ENCODE results near the gene ZFAND6.

DNA sequence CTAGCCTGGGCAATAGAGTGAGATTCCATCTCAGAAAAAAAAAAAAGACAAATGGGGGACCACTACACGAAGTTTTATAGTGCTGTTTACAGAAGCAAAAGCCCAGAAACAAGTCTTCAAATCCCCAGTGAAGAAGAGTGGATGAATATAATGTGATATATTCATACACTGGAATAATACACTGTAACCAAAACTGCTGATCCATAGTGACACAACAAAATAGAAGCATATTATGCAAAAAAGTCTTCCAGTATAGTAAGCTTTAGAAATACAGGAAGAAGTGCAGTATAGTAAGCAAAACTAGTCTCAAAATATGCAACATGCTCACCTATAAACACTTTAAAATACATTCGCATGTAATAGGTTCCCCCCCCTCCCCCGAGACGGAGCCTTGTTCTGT is 81.4 kb downstream of the ZFAND6 start:
- no peak for TF ChIP-seq FOXM1 (IDR thresholded peaks at IDR 0.05; ENCODE audit: borderline replicate concordance)
- no peak for TF ChIP-seq FOXK2 (IDR thresholded peaks at IDR 0.05)
- TF ChIP-seq ZNF384 (IDR thresholded peaks at IDR 0.05): no peak
- no peak for TF ChIP-seq FOXA1 (IDR thresholded peaks at IDR 0.05)
- TF ChIP-seq LEF1 (IDR thresholded peaks at IDR 0.05; ENCODE audit: borderline replicate concordance): no peak
- TF ChIP-seq HDGF (IDR thresholded peaks at IDR 0.05; ENCODE audit: borderline replicate concordance): no peak
- TF ChIP-seq ARNT (IDR thresholded peaks at IDR 0.05): no peak
- no peak for TF ChIP-seq PKNOX1 (IDR thresholded peaks at IDR 0.05)
- TF ChIP-seq SP1 (IDR thresholded peaks at IDR 0.05): no peak
- no peak for TF ChIP-seq ELF4 (IDR thresholded peaks at IDR 0.05)
- no peak for TF ChIP-seq L3MBTL2 (conservative IDR thresholded peaks at IDR 0.05)
- TF ChIP-seq SUZ12 (IDR thresholded peaks at IDR 0.05): no peak
- no peak for TF ChIP-seq TARDBP (IDR thresholded peaks at IDR 0.05)
- no peak for TF ChIP-seq BHLHE40 (IDR thresholded peaks at IDR 0.05; ENCODE audit: borderline replicate concordance)

All from HEK293T (cell line).